Keratinocyte (primary cell): Measurements from ENCODE around the gene HSP90B1. TPM values are rescaled to one million over a fixed set of nuclear protein-coding genes. Genes with fewer than 3 reads are reported as not detected.
A peak's percentile ranks its signal among the peaks of the same experiment; 100 is the strongest.

ENCODE experiments used
- DNase-seq: peaks from one replicate; pipeline ENCODE4 v3.0.0-alpha.2; 2011; ENCODE audit warnings: low read depth, missing footprints, low spot score
- FAIRE-seq: peaks from 2 replicates; lab custom pipeline; 2011; peaks lifted over from hg19 to GRCh38; lab: Jason Lieb, UNC
- H2AFZ ChIP-seq: 2 replicates; pipeline ENCODE4 v1.6.0; 2012; ENCODE audit warnings: low read length, control low read depth, inconsistent platforms; ENCODE audit not compliant: control insufficient read depth
- H3K27ac ChIP-seq: 2 replicates; pipeline ENCODE4 v1.5.1; 2011; ENCODE audit warnings: low read length; ENCODE audit not compliant: control insufficient read depth, insufficient read depth
- H3K27me3 ChIP-seq: 3 replicates; pipeline ENCODE4 v1.6.0; 2011; ENCODE audit warnings: low read length; ENCODE audit not compliant: control insufficient read depth, insufficient read depth; ENCODE audit errors: extremely low read depth
- H3K36me3 ChIP-seq, 2 experiments: 2 replicates in 1 of 2; 3 replicates in 1 of 2; pipeline ENCODE4 v1.5.1; 2011; ENCODE audit warnings: low read length in 2 of 2, mild to moderate bottlenecking in 1 of 2; ENCODE audit not compliant: control insufficient read depth in 2 of 2, insufficient read depth in 2 of 2; ENCODE audit errors: extremely low read depth in 1 of 2
- H3K4me1 ChIP-seq: 3 replicates; pipeline ENCODE4 v1.5.1; 2011; ENCODE audit warnings: low read length; ENCODE audit not compliant: control insufficient read depth, insufficient read depth; ENCODE audit errors: extremely low read depth
- H3K4me2 ChIP-seq: 3 replicates; pipeline ENCODE4 v1.6.0; 2011; ENCODE audit warnings: low read depth, low read length; ENCODE audit not compliant: control insufficient read depth, insufficient read depth; ENCODE audit errors: extremely low read depth
- H3K4me3 ChIP-seq, 3 experiments: fragments of 200-600 bp in 1 of 3; sonication (generic) in 1 of 3; 2 replicates in 2 of 3; 3 replicates in 1 of 3; pipeline ENCODE4 v1.5.1; 2011 to 2016; ENCODE audit warnings: low read length in 3 of 3, mild to moderate bottlenecking in 3 of 3, control low read depth in 2 of 3, inconsistent platforms in 1 of 3, low read depth in 1 of 3, mixed read lengths in 1 of 3, mixed run types in 1 of 3, moderate library complexity in 1 of 3; ENCODE audit not compliant: control insufficient read depth in 2 of 3, insufficient read depth in 2 of 3; ENCODE audit errors: extremely low read depth in 1 of 3
- H3K79me2 ChIP-seq: 2 replicates; pipeline ENCODE4 v1.6.0; 2012; ENCODE audit warnings: low read length; ENCODE audit not compliant: control insufficient read depth, insufficient read depth
- H3K9ac ChIP-seq: 3 replicates; pipeline ENCODE4 v1.6.0; 2011; ENCODE audit warnings: low read length; ENCODE audit not compliant: control insufficient read depth, insufficient read depth; ENCODE audit errors: extremely low read depth
- H3K9me1 ChIP-seq: 3 replicates; pipeline ENCODE4 v1.6.0; 2011; ENCODE audit warnings: low read length; ENCODE audit not compliant: control insufficient read depth, insufficient read depth; ENCODE audit errors: extremely low read depth
- H3K9me3 ChIP-seq: 2 replicates; pipeline ENCODE4 v1.5.1; 2012; ENCODE audit warnings: low read depth, low read length; ENCODE audit not compliant: control insufficient read depth
- H4K20me1 ChIP-seq: 3 replicates; pipeline ENCODE4 v1.6.0; 2011; ENCODE audit warnings: low read length; ENCODE audit not compliant: control insufficient read depth, insufficient read depth; ENCODE audit errors: extremely low read depth
- CTCF ChIP-seq, 3 experiments: IDR thresholded peaks in 1 of 3; conservative IDR thresholded peaks in 1 of 3; optimal IDR thresholded peaks in 1 of 3; 2 replicates in 2 of 3; 3 replicates in 1 of 3; pipeline versions ENCODE3 to v1.5.1; 2011; ENCODE audit warnings: low read length in 3 of 3, mild to moderate bottlenecking in 3 of 3, moderate library complexity in 2 of 3, control low read depth in 1 of 3, inconsistent platforms in 1 of 3; ENCODE audit not compliant: insufficient read depth in 2 of 3; ENCODE audit errors: extremely low read depth in 1 of 3
- EZH2 ChIP-seq: IDR thresholded peaks from one replicate; pipeline ENCODE4 v1.6.1; 2012; ENCODE audit warnings: inconsistent platforms, mild to moderate bottlenecking, low read length, moderate library complexity
- dilution Hi-C: fragments of 300-500 bp; cut with MboI; formaldehyde crosslinking; loops from one replicate; pipeline ENCODE4 v1.7.0; 2020; ENCODE audit warnings: low sequenced_read_pairs; ENCODE audit not compliant: extremely low pct_ligation_motif_present
- polyA plus RNA-seq, 5 experiments: library from polyadenylated mRNA; depleted of rRNA in 3 of 5; stranded (reverse) in 3 of 5; stranded (forward) in 1 of 5; unstranded in 1 of 5; fragments of >200 nt; gene quantifications; 1 replicate in 1 of 5; 2 replicates in 3 of 5; 3 replicates in 1 of 5; pipeline versions ENCODE4 v1.2.1 to v1.2.3, GENCODE V29; 2011 to 2012; ENCODE audit warnings: missing spikeins in 2 of 5, low read depth in 1 of 5, low replicate concordance in 1 of 5

Gene HSP90B1
- polyA plus RNA-seq, 1 donor (not counting 4 experiments of a cell fraction or from before 2014, with no cell fraction given): 954 TPM

GRCh38 chr12:103930787-103931735, 851 bp downstream of the HSP90B1 start:
- Histone ChIP-seq H3K9me1 (no peaks in the 10 kb centered on the region), H3K27ac (peak overlapping the region; percentile 91), H3K4me3 (peak overlapping the region; percentile 78 to 94 (median 83)), H3K4me1 (peaks cover 20% of the 10 kb centered on the region), H3K9me3 (no peaks in the 10 kb centered on the region), H3K79me2 (peaks cover 57% of the 10 kb centered on the region), H3K27me3 (no peaks in the 10 kb centered on the region), H2AFZ (no peak overlapping the region), H3K36me3 (peaks cover 15 to 27% of the 10 kb centered on the region in 2 experiments), H3K4me2 (peak overlapping the region; percentile 80), H3K9ac (peak overlapping the region; percentile 98), H4K20me1 (peaks cover 14% of the 10 kb centered on the region)
- dilution Hi-C loops: no loop called here
- no peak for FAIRE-seq
- no peak for DNase-seq
- TF ChIP-seq EZH2: no peak
- no peak for TF ChIP-seq CTCF (optimal IDR thresholded peaks at IDR 0.05 in 1 of 3, IDR thresholded peaks at IDR 0.05 in 1 of 3, conservative IDR thresholded peaks at IDR 0.05 in 1 of 3; ENCODE audit: extremely low read depth in 1 of 3, insufficient read depth in 2 of 3, low read length in 3 of 3)

- Histone ChIP-seq H3K27ac (no peak overlapping the region), H3K9me3 (no peaks in the 10 kb centered on the region), H3K79me2 (peaks cover 65% of the 10 kb centered on the region), H3K36me3 (peaks cover 17 to 30% of the 10 kb centered on the region in 2 experiments), H3K27me3 (no peaks in the 10 kb centered on the region), H3K4me3 (no peak overlapping the region), H3K9me1 (no peaks in the 10 kb centered on the region), H4K20me1 (peaks cover 14% of the 10 kb centered on the region), H3K4me1 (peaks cover 20% of the 10 kb centered on the region), H3K9ac (no peak overlapping the region), H3K4me2 (peak overlapping the region; percentile 80), H2AFZ (no peak overlapping the region)
- dilution Hi-C loops: no loop called here
- DNase-seq: no peak
- TF ChIP-seq EZH2 (no peak), CTCF (optimal IDR thresholded peaks at IDR 0.05 in 1 of 3, IDR thresholded peaks at IDR 0.05 in 1 of 3, conservative IDR thresholded peaks at IDR 0.05 in 1 of 3; ENCODE audit: extremely low read depth in 1 of 3, insufficient read depth in 2 of 3, low read length in 3 of 3) (no peak)
- FAIRE-seq: no peak
Measured at GRCh38 chr12:103933237-103933636, 3.0 kb downstream of the HSP90B1 start.
